DND-41 (cell line): Measurements from ENCODE around the gene IGFBP5.

Experiments
- ATAC-seq: fragments of 200-7000 bp; cut with Tn5 transposase; 3 replicates; pipeline ENCODE4 v1.9.1; 2021; ENCODE audit warnings: low read depth; ENCODE audit not compliant: insufficient read depth
- DNase-seq: peaks from one replicate; pipeline ENCODE4 v3.0.0-alpha.2; 2020
- H2AFZ ChIP-seq: 2 replicates; pipeline ENCODE4 v1.6.0; 2012; ENCODE audit warnings: low read depth, low read length
- H3K27ac ChIP-seq: 2 replicates; pipeline ENCODE4 v1.5.1; 2012; ENCODE audit warnings: low read length, inconsistent platforms
- H3K27me3 ChIP-seq: fragments of 200-600 bp; sonication (generic); 2 replicates; pipeline ENCODE4 v1.6.0; 2012; ENCODE audit warnings: low read length, mild to moderate bottlenecking, inconsistent platforms; ENCODE audit not compliant: insufficient read depth, poor library complexity
- H3K36me3 ChIP-seq: 2 replicates; pipeline ENCODE4 v1.5.1; 2012; ENCODE audit warnings: low read length, inconsistent platforms; ENCODE audit not compliant: insufficient read depth
- H3K4me1 ChIP-seq: 2 replicates; pipeline ENCODE4 v1.5.1; 2012; ENCODE audit warnings: mild to moderate bottlenecking, low read length; ENCODE audit not compliant: insufficient read depth
- H3K4me2 ChIP-seq: 2 replicates; pipeline ENCODE4 v1.6.0; 2012; ENCODE audit warnings: mild to moderate bottlenecking, moderate library complexity, low read length, inconsistent platforms; ENCODE audit not compliant: insufficient read depth
- H3K4me3 ChIP-seq, 2 experiments: fragments of 200-600 bp in 1 of 2; shearing (Covaris generic) in 1 of 2; 2 replicates each; pipeline ENCODE4 v1.5.1; 2012 to 2016; ENCODE audit warnings: inconsistent platforms in 2 of 2, low read length in 2 of 2, mild to moderate bottlenecking in 2 of 2, low read depth in 1 of 2, moderate library complexity in 1 of 2
- H3K79me2 ChIP-seq: 2 replicates; pipeline ENCODE4 v1.6.0; 2012; ENCODE audit warnings: low read length, inconsistent platforms; ENCODE audit not compliant: insufficient read depth
- H3K9ac ChIP-seq: 2 replicates; pipeline ENCODE4 v1.6.0; 2012; ENCODE audit warnings: low read depth, mild to moderate bottlenecking, inconsistent platforms, low read length, moderate library complexity
- H3K9me3 ChIP-seq: 2 replicates; pipeline ENCODE4 v1.5.1; 2012; ENCODE audit warnings: low read length, moderate library complexity, mild to moderate bottlenecking, inconsistent platforms; ENCODE audit not compliant: insufficient read depth, severe bottlenecking
- H4K20me1 ChIP-seq: 2 replicates; pipeline ENCODE4 v1.6.0; 2012; ENCODE audit warnings: low read length; ENCODE audit not compliant: insufficient read depth
- EZH2 ChIP-seq: IDR thresholded peaks from 3 replicates; pipeline ENCODE4 v1.6.1; 2012; ENCODE audit warnings: borderline replicate concordance, low read depth, mild to moderate bottlenecking, moderate library complexity, low read length, inconsistent platforms; ENCODE audit not compliant: severe bottlenecking
- TF ChIP-seq, protein P1 (sequence below): IDR thresholded peaks from 2 replicates; pipeline ENCODE4 v1.5.1; 2012; ENCODE audit warnings: borderline replicate concordance, low read length, moderate library complexity, mild to moderate bottlenecking; ENCODE audit not compliant: poor library complexity, severe bottlenecking; ENCODE audit errors: extremely low read depth

The IGFBP5 gene

GRCh38 chr2:216700781-216701180 lies 5.4 kb upstream of the IGFBP5 start:
- H3K4me3 ChIP-seq, result no peak overlapping the region
- no peak for TF ChIP-seq EZH2
- TF ChIP-seq, protein P1, sequence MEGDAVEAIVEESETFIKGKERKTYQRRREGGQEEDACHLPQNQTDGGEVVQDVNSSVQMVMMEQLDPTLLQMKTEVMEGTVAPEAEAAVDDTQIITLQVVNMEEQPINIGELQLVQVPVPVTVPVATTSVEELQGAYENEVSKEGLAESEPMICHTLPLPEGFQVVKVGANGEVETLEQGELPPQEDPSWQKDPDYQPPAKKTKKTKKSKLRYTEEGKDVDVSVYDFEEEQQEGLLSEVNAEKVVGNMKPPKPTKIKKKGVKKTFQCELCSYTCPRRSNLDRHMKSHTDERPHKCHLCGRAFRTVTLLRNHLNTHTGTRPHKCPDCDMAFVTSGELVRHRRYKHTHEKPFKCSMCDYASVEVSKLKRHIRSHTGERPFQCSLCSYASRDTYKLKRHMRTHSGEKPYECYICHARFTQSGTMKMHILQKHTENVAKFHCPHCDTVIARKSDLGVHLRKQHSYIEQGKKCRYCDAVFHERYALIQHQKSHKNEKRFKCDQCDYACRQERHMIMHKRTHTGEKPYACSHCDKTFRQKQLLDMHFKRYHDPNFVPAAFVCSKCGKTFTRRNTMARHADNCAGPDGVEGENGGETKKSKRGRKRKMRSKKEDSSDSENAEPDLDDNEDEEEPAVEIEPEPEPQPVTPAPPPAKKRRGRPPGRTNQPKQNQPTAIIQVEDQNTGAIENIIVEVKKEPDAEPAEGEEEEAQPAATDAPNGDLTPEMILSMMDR, result no peak
- no peaks in the 10 kb centered on the region for H3K4me1 ChIP-seq
- ATAC-seq (no peak), DNase-seq (no peak)
- H3K4me2 ChIP-seq, result no peak overlapping the region
- no peaks in the 10 kb centered on the region for H3K79me2 ChIP-seq
- H4K20me1 ChIP-seq, result no peaks in the 10 kb centered on the region
- no peaks in the 10 kb centered on the region for H3K9me3 ChIP-seq
- H3K36me3 ChIP-seq, result no peaks in the 10 kb centered on the region
- H2AFZ ChIP-seq, result no peak overlapping the region
- no peak overlapping the region for H3K27ac ChIP-seq
- H3K9ac ChIP-seq, result no peak overlapping the region
- peaks cover 41% of the 10 kb centered on the region for H3K27me3 ChIP-seq

DNA sequence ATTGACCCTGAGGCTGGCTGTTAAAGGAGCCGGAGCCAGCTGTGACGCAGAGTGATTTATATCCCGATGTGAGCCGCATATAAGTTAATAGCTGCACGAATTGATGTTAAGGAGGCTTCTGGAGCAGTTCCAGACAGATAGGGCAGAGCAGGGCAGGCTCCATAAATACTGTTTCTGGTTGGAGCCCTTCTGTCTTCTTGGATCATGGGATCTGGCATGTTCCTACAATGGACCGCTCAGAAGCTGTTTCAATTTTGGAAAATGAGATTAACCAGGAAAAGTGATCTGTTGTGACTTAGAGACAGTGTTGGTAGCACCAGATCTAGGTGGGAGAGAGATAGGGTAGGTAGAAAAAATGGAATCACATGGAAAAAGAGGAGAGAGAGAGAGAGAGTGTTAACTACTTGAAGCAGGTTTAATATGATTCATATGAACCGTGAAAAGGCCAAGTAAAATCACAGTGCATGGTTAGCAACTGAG lies 4.8 kb upstream of the IGFBP5 start:
- Histone ChIP-seq H3K4me1 (no peaks in the 10 kb centered on the region), H3K9ac (no peak overlapping the region), H4K20me1 (no peaks in the 10 kb centered on the region), H3K36me3 (no peaks in the 10 kb centered on the region), H2AFZ (no peak overlapping the region), H3K4me2 (no peak overlapping the region), H3K27ac (no peak overlapping the region), H3K9me3 (no peaks in the 10 kb centered on the region), H3K4me3 (no peak overlapping the region), H3K27me3 (peaks cover 48% of the 10 kb centered on the region), H3K79me2 (no peaks in the 10 kb centered on the region)
- ATAC-seq, result no peak
- no peak for DNase-seq
- TF ChIP-seq EZH2, result no peak
- TF ChIP-seq, protein P1, result no peak

DNA sequence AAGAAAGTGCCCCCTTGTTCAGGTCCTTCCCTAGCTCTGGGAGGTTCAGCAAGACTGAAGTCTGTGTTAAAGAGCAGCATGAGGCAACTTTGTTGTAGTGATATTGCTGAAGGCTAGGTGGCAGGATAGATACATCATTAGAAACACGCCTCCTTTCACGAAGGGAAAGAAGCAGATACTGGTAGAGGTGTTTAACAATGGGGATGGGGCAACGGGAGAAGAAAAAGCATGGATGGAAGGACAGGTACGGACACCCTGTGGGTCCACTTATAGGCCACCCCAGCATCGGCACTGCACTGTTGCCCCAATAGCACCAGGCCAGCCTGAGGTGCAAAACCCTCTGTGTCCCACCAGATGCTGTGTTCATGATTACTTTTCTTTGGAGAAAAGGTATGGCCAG lies 3.5 kb upstream of the IGFBP5 start:
- H3K79me2 ChIP-seq, result no peaks in the 10 kb centered on the region
- H3K27ac ChIP-seq, result no peak overlapping the region
- H3K9me3 ChIP-seq, result no peaks in the 10 kb centered on the region
- H3K36me3 ChIP-seq, result no peaks in the 10 kb centered on the region
- DNase-seq, result peak; percentile 29
- peaks cover 12% of the 10 kb centered on the region for H3K4me1 ChIP-seq
- no peak for TF ChIP-seq EZH2
- TF ChIP-seq, protein P1, result peak; percentile 87
- peak; percentile 76 for ATAC-seq
- no peak overlapping the region for H2AFZ ChIP-seq
- H3K9ac ChIP-seq, result no peak overlapping the region
- no peak overlapping the region for H3K4me3 ChIP-seq
- H3K27me3 ChIP-seq, result peaks cover 60% of the 10 kb centered on the region
- H4K20me1 ChIP-seq, result peaks cover 4% of the 10 kb centered on the region; the same call in 1 of the 2 replicates
- H3K4me2 ChIP-seq, result no peak overlapping the region

DNA sequence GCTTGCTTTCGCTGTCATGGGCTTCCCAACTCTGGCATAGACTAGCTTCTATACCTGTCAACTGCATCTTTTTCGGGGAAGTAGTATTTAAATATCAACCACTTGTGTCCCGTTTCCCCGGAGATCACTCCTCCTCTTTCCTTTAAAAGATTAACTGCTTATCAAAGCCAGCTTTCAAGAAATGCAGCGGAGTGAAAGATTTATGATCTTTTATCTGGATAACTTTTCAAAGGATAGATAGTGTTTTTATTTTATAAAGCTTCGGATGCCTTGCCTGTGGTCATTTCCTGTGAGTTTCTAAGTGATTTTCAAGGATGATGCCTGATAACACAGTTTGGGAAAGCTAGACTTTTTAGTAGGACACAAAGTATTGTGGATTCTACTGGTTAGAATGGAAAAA lies 2.9 kb upstream of the IGFBP5 start:
- Histone ChIP-seq H3K36me3 (no peaks in the 10 kb centered on the region), H3K27me3 (peaks cover 66% of the 10 kb centered on the region), H4K20me1 (peaks cover 4% of the 10 kb centered on the region; the same call in 1 of the 2 replicates), H3K4me1 (peaks cover 18% of the 10 kb centered on the region), H3K9me3 (no peaks in the 10 kb centered on the region), H3K4me3 (no peak overlapping the region), H3K4me2 (no peak overlapping the region), H3K27ac (no peak overlapping the region), H3K9ac (no peak overlapping the region), H2AFZ (no peak overlapping the region), H3K79me2 (no peaks in the 10 kb centered on the region)
- DNase-seq, result no peak
- ATAC-seq, result no peak
- TF ChIP-seq EZH2, result no peak
- TF ChIP-seq, protein P1, result no peak
